ENCODE results near the gene ZNF211.

ZNF211 gene

DNA sequence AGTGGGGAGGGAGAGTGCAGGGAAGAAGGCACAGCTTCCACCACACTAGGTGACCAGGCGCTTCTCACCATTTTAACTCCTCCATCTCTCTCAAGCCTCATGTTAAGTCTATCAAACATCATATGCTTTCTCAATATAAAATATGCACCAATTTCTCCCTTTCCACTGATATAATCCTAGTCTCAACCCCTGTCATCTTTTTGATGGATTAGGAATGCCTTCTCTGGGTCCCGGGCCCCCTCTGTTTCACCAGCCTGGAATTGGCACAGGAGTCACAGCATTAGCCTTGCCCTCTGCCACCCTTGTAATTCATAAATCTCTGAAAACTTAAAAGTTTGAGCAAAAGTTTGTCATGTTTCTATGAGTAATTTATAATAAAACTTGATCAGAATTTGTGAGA, 35.7 kb downstream of the ZNF211 start, which contains the start of gene ZSCAN4:
TSS of gene ZSCAN4 (plus strand) at position 301 of the 400 bp plus-strand sequence. CDS start 7,211 bp downstream, outside the sequence.
- TF ChIP-seq, protein P1, sequence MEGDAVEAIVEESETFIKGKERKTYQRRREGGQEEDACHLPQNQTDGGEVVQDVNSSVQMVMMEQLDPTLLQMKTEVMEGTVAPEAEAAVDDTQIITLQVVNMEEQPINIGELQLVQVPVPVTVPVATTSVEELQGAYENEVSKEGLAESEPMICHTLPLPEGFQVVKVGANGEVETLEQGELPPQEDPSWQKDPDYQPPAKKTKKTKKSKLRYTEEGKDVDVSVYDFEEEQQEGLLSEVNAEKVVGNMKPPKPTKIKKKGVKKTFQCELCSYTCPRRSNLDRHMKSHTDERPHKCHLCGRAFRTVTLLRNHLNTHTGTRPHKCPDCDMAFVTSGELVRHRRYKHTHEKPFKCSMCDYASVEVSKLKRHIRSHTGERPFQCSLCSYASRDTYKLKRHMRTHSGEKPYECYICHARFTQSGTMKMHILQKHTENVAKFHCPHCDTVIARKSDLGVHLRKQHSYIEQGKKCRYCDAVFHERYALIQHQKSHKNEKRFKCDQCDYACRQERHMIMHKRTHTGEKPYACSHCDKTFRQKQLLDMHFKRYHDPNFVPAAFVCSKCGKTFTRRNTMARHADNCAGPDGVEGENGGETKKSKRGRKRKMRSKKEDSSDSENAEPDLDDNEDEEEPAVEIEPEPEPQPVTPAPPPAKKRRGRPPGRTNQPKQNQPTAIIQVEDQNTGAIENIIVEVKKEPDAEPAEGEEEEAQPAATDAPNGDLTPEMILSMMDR (IDR thresholded peaks at IDR 0.05; ENCODE audit: insufficient read depth, low read depth, low read length, missing control alignments) = no peak
- no peak for DNase-seq (ENCODE audit: low read depth)
- H3K4me3 ChIP-seq (ENCODE audit: low read depth, low read length) = no peak within 1 kb of the TSS

DNA sequence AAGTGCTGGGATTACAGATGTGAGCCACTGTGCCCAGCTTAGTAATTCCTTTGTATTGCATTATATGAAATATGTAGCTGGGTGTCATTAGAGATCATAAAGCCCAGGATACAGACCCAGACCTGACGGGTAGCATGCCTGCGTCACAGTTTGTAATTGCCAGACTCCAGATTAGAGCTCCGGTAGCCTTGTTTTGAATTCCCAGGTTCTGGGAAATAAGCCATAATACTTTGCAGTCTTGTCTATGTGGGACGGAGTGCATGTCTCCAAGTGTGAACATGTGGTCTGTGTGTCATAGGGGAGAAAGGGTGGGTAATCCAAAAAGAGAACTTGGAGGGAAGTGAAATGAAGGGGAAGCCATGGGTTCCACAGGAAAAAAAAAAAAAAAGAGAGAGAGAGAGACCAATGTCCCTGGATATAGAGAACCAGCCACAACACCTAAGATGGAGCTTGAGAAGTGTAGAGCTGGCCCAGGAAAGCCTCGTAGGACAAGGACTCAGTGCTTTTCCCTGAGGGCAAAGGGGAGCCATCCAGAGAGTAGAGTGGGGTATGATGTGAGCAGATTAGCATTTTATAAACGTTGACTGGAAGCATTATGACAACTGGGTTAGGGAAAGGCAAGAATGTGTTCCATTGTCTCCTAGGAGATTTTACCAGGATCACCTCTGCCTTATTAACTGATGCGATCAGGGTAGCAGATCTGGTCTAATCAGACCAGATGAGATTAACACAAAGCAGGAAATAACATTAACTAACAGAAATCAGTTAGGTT, 38.3 kb downstream of the ZNF211 start:
- no peak for DNase-seq (ENCODE audit: low read depth)
- no peak overlapping the region for H3K4me3 ChIP-seq (ENCODE audit: low read depth, low read length)
- TF ChIP-seq, protein P1 (IDR thresholded peaks at IDR 0.05; ENCODE audit: insufficient read depth, low read depth, low read length, missing control alignments) = no peak

DNA sequence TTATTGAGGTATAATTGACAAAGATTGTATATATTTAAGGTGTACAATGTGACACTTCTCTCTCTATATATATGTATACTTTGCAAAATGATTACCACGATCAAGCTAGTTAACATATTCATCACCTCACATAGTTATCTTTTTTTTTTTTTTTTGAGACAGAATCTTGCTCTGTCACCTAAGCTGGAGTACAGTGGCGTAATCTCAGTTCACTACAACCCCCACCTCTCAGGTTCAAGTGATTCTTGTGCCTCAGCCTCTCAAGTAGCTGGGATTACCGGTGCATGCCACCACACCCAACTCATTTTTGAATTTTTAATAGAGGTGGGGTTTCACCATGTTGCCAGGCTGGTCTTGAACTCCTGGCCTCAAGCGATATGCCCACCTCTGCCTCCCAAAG, 39.5 kb downstream of the ZNF211 start:
- no peak for DNase-seq (ENCODE audit: low read depth)

DNA sequence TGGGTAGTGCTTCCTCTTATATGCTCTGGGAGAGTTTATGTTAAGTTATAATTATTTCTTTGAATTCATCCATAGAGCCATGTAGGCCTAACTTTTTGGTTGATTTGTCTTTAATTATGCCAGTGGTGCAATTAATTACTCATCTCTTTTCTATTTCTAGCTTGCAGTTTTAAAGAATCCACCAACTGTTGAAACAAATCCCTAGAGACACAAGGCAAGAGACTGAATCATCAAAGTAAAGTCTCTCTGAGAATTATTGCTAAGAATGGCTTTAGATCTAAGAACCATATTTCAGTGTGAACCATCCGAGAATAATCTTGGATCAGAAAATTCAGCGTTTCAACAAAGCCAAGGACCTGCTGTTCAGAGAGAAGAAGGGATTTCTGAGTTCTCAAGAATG, 42.9 kb downstream of the ZNF211 start:
- DNase-seq (ENCODE audit: low read depth) = no peak
- TF ChIP-seq, protein P1 (IDR thresholded peaks at IDR 0.05; ENCODE audit: insufficient read depth, low read depth, low read length, missing control alignments) = no peak
- H3K4me3 ChIP-seq (ENCODE audit: low read depth, low read length) = no peak overlapping the region

More for the DNA sequence above, 39.5 kb downstream of the ZNF211 start:
- TF ChIP-seq, protein P1 (IDR thresholded peaks at IDR 0.05; ENCODE audit: insufficient read depth, low read depth, low read length, missing control alignments) = no peak
- no peak overlapping the region for H3K4me3 ChIP-seq (ENCODE audit: low read depth, low read length)

DNA sequence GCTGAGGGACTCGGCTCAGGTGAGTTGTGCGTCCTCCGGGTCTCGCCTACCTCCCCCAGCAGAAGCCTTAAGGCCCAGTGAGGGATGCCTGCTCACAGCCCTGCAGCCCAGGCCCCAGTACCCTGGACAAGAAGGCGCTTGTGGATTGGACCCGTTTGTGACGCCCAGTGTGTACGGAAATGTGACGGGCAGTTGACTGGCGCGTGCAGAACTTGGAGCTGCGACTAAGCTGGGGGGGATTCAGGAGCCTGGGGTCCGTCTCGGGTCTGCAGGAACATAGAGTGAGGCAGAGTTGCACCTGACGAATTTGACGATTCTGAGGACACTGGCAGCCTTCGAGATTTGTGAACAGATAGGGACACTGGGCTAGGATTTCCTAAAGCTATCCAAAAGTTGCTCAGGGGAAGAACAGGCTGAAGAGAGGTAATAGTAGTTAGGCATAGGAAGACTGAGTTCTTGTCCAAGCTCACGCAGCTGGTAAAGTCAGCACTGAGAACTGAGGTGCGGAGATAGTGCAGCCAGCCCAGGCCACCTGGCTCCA, 49.3 kb downstream of the ZNF211 start:
- TF ChIP-seq, protein P1 (IDR thresholded peaks at IDR 0.05; ENCODE audit: insufficient read depth, low read depth, low read length, missing control alignments) = no peak
- DNase-seq (ENCODE audit: low read depth) = no peak
- H3K4me3 ChIP-seq (ENCODE audit: low read depth, low read length) = peak overlapping the region; percentile 87

DNA sequence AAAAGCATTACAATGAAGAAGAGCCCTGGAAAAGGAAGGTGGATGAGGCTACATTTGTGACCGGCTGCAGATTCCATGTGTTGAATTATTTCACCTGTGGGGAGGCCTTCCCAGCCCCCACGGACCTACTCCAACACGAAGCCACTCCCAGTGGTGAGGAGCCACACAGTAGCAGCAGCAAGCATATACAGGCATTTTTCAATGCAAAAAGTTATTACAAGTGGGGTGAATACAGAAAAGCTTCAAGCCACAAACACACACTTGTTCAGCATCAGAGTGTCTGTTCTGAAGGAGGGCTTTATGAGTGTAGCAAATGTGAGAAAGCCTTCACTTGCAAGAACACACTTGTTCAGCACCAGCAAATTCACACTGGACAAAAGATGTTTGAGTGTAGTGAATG, 53.8 kb downstream of the ZNF211 start:
- no peak for DNase-seq (ENCODE audit: low read depth)
- no peak overlapping the region for H3K4me3 ChIP-seq (ENCODE audit: low read depth, low read length)
- TF ChIP-seq, protein P1 (IDR thresholded peaks at IDR 0.05; ENCODE audit: insufficient read depth, low read depth, low read length, missing control alignments) = no peak
